Liver (tissue), 3 donors: ENCODE results near the gene PLEKHM2.

Experiments used
- CTCF ChIP-seq: fragments of 150-350 bp; IDR thresholded peaks from 2 replicates; pipeline ENCODE4 v1.5.1; 2017; ENCODE audit warnings: improper control_type of control experiment, low read depth, low read length; ENCODE audit not compliant: missing input control
- MAX ChIP-seq: IDR thresholded peaks from 2 replicates; pipeline ENCODE4 v1.6.1; 2016; ENCODE audit warnings: antibody characterized with exemption
- TAF1 ChIP-seq: conservative IDR thresholded peaks from 2 replicates; pipeline ENCODE4 v1.6.1; 2016; ENCODE audit warnings: antibody characterized with exemption, mild to moderate bottlenecking
- TF ChIP-seq, protein P1 (sequence below): IDR thresholded peaks from 2 replicates; pipeline ENCODE4 v1.6.1; 2016; ENCODE audit warnings: antibody characterized with exemption, mild to moderate bottlenecking
- donor health status: healthy.
- donor health status: healthy.

- TF ChIP-seq CTCF: no peak
- no peak for TF ChIP-seq MAX
- TF ChIP-seq, protein P1, sequence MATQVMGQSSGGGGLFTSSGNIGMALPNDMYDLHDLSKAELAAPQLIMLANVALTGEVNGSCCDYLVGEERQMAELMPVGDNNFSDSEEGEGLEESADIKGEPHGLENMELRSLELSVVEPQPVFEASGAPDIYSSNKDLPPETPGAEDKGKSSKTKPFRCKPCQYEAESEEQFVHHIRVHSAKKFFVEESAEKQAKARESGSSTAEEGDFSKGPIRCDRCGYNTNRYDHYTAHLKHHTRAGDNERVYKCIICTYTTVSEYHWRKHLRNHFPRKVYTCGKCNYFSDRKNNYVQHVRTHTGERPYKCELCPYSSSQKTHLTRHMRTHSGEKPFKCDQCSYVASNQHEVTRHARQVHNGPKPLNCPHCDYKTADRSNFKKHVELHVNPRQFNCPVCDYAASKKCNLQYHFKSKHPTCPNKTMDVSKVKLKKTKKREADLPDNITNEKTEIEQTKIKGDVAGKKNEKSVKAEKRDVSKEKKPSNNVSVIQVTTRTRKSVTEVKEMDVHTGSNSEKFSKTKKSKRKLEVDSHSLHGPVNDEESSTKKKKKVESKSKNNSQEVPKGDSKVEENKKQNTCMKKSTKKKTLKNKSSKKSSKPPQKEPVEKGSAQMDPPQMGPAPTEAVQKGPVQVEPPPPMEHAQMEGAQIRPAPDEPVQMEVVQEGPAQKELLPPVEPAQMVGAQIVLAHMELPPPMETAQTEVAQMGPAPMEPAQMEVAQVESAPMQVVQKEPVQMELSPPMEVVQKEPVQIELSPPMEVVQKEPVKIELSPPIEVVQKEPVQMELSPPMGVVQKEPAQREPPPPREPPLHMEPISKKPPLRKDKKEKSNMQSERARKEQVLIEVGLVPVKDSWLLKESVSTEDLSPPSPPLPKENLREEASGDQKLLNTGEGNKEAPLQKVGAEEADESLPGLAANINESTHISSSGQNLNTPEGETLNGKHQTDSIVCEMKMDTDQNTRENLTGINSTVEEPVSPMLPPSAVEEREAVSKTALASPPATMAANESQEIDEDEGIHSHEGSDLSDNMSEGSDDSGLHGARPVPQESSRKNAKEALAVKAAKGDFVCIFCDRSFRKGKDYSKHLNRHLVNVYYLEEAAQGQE: no peak
- TF ChIP-seq TAF1: no peak
Measured at GRCh38 chr1:15756143-15757015, 72.3 kb downstream of the PLEKHM2 start.
